GM10266 (cell line): Measurements from ENCODE around the gene FXYD2.

Experiments used
- DNase-seq: peaks from one replicate; pipeline ENCODE4 v3.0.0; 2012; ENCODE audit errors: extremely low spot score
- CTCF ChIP-seq: IDR thresholded peaks from 2 replicates; pipeline ENCODE4 v1.5.1; 2012; ENCODE audit warnings: mild to moderate bottlenecking, low read depth; ENCODE audit not compliant: control insufficient read depth, insufficient read depth; ENCODE audit errors: missing control alignments

The FXYD2 gene

GRCh38 chr11:117862753-117863152 lies 38.2 kb upstream of the FXYD2 start:
- TF ChIP-seq CTCF: no peak
- no peak for DNase-seq

- TF ChIP-seq CTCF: no peak
- no peak for DNase-seq
Observed at GRCh38 chr11:117862019-117862725, 37.6 kb upstream of the FXYD2 start.

GRCh38 chr11:117861151-117862018 lies 36.8 kb upstream of the FXYD2 start:
- no peak for TF ChIP-seq CTCF
- no peak for DNase-seq

GRCh38 chr11:117860139-117860538 lies 35.6 kb upstream of the FXYD2 start:
- TF ChIP-seq CTCF: no peak
- DNase-seq: no peak

GRCh38 chr11:117859488-117860112 lies 35.1 kb upstream of the FXYD2 start:
- DNase-seq: no peak
- no peak for TF ChIP-seq CTCF

GRCh38 chr11:117859061-117859460 lies 34.5 kb upstream of the FXYD2 start:
- TF ChIP-seq CTCF: no peak
- DNase-seq: no peak

- DNase-seq: no peak
- TF ChIP-seq CTCF: no peak
Observed at GRCh38 chr11:117857734-117858414, 33.3 kb upstream of the FXYD2 start.
